Gastrocnemius medialis (tissue), 4 donors: ENCODE results near the gene AVEN.

Experiments used
- CTCF ChIP-seq, 5 experiments: fragments of 450-650 bp in 3 of 5; fragments of 200-600 bp in 2 of 5; sonication (generic) in 2 of 5; IDR thresholded peaks in 4 of 5; conservative IDR thresholded peaks in 1 of 5; 1 replicate in 4 of 5; 2 replicates in 1 of 5; pipeline ENCODE4 v1.5.1; 2016 to 2019; ENCODE audit warnings: antibody characterized with exemption in 5 of 5, mild to moderate bottlenecking in 3 of 5, moderate library complexity in 3 of 5
- POLR2A ChIP-seq, 2 donors: fragments of 450-650 bp; IDR thresholded peaks; one replicate each; pipeline ENCODE4 v1.6.1; 2017; ENCODE audit warnings: antibody characterized with exemption in 2 of 2, mild to moderate bottlenecking in 2 of 2, moderate library complexity in 2 of 2

- TF ChIP-seq POLR2A (IDR thresholded peaks at IDR 0.05) = no peak
- no peak for TF ChIP-seq CTCF (IDR thresholded peaks at IDR 0.05 in 4 of 5, conservative IDR thresholded peaks at IDR 0.05 in 1 of 5)
These were observed 106.3 kb downstream of the AVEN start for GRCh38 chr15:33932734-33933133.
